ENCODE results near the gene GPR55. TPM values are rescaled to one million over a fixed set of nuclear protein-coding genes. Genes with fewer than 3 reads are reported as not detected.

Gene GPR55
- total and polyA plus RNA-seq, 10 of the 15 experiments (the other 5 are each of a cell fraction or from before 2014, with no cell fraction given) = 2.1 to 30.1 (median 16.2) TPM

GRCh38 chr2:230920167-230920566 lies 4.9 kb downstream of the GPR55 start (continued):
- TF ChIP-seq ESRRA (IDR thresholded peaks at IDR 0.05; ENCODE audit: low read length) (no peak), SREBF1 (IDR thresholded peaks at IDR 0.05; ENCODE audit: low read length) (no peak), TCF7 (IDR thresholded peaks at IDR 0.05; ENCODE audit: borderline replicate concordance) (no peak), BRCA1 (IDR thresholded peaks at IDR 0.05; ENCODE audit: low read depth, low read length) (no peak), ZNF592 (IDR thresholded peaks at IDR 0.05) (peak; percentile 43; the same call in 1 of the 2 replicates), STAT1 (conservative IDR thresholded peaks at IDR 0.05) (no peak), MTA3 (IDR thresholded peaks at IDR 0.05; ENCODE audit: borderline replicate concordance, low read length) (no peak), MEF2B (IDR thresholded peaks at IDR 0.05; ENCODE audit: partially characterized antibody, poor library complexity, severe bottlenecking) (no peak), RAD51 (IDR thresholded peaks at IDR 0.05) (no peak), IKZF1 (conservative IDR thresholded peaks at IDR 0.05) (no peak), NBN (IDR thresholded peaks at IDR 0.05) (no peak), E2F8 (IDR thresholded peaks at IDR 0.05; ENCODE audit: low read depth, partially characterized antibody) (no peak), YY1 (IDR thresholded peaks at IDR 0.05; ENCODE audit: low read depth, low read length) (peak; percentile 86), SUZ12 (IDR thresholded peaks at IDR 0.05; ENCODE audit: unreplicated experiment) (no peak), E2F4 (IDR thresholded peaks at IDR 0.05; ENCODE audit: low read depth, low read length) (no peak), EGR1 (IDR thresholded peaks at IDR 0.05; ENCODE audit: borderline replicate concordance in 1 of 2, low read depth in 2 of 2, low read length in 2 of 2) (no peak), RAD21 (IDR thresholded peaks at IDR 0.05; ENCODE audit: insufficient read depth, low read depth, low read length) (no peak), LARP7 (IDR thresholded peaks at IDR 0.05) (no peak), PAX5 (IDR thresholded peaks at IDR 0.05; ENCODE audit: borderline replicate concordance, low read depth, low read length) (0 out of 2 replicates have a peak, but pooled peaks have one; percentile 16), NRF1 (conservative IDR thresholded peaks at IDR 0.05; ENCODE audit: low read depth, low read length) (no peak), IRF3 (IDR thresholded peaks at IDR 0.05) (no peak), KLF5 (IDR thresholded peaks at IDR 0.05; ENCODE audit: partially characterized antibody) (no peak), POLR2AphosphoS5 (IDR thresholded peaks at IDR 0.05; ENCODE audit: low read length) (peak; percentile 39; the same call in 1 of the 2 replicates), SMAD5 (IDR thresholded peaks at IDR 0.05; ENCODE audit: low read depth) (no peak)
